SU-DHL-6 (cell line): ENCODE results near the gene PADI2.

Experiments
- H2AFZ ChIP-seq: fragments of 200-600 bp; sonication (generic); 2 replicates; pipeline ENCODE4 v1.6.1; 2014; ENCODE audit warnings: low read depth, mild to moderate bottlenecking, moderate library complexity, mixed read lengths, antibody characterized with exemption, low read length; ENCODE audit not compliant: severe bottlenecking
- H3F3A ChIP-seq: fragments of 200-600 bp; shearing (Covaris generic); 2 replicates; pipeline ENCODE4 v1.6.0; 2016; ENCODE audit warnings: antibody characterized with exemption, mild to moderate bottlenecking; ENCODE audit not compliant: insufficient read depth
- H3K27ac ChIP-seq: fragments of 200-600 bp; sonication (generic); 2 replicates; pipeline ENCODE4 v1.5.1; 2016; ENCODE audit warnings: low read depth, mild to moderate bottlenecking, low read length, moderate library complexity, mixed read lengths
- H3K27me3 ChIP-seq: fragments of 200-600 bp; sonication (generic), shearing (Covaris generic); 2 replicates; pipeline ENCODE4 v1.6.0; 2014; ENCODE audit warnings: mild to moderate bottlenecking, low read length
- H3K36me3 ChIP-seq: fragments of 200-600 bp; sonication (generic); 2 replicates; pipeline ENCODE4 v1.6.1; 2014; ENCODE audit warnings: mild to moderate bottlenecking, low read length, mixed read lengths
- H3K4me2 ChIP-seq: fragments of 300-600, 200-600 bp; shearing (Covaris generic), sonication (generic); 2 replicates; pipeline ENCODE4 v1.6.0; 2014; ENCODE audit warnings: low read length, low read depth, mild to moderate bottlenecking; ENCODE audit not compliant: poor library complexity, severe bottlenecking
- H3K4me3 ChIP-seq: fragments of 200-600 bp; sonication (generic); 2 replicates; pipeline ENCODE4 v1.5.1; 2014; ENCODE audit warnings: antibody characterized with exemption, low read length, mild to moderate bottlenecking, mixed read lengths; ENCODE audit not compliant: insufficient read depth, poor library complexity, severe bottlenecking
- H3K79me2 ChIP-seq: fragments of 200-600 bp; sonication (generic); 2 replicates; pipeline ENCODE4 v1.6.1; 2014; ENCODE audit warnings: mild to moderate bottlenecking, low read length, moderate library complexity; ENCODE audit not compliant: insufficient read depth
- H3K9ac ChIP-seq: fragments of 200-600 bp; sonication (generic); 2 replicates; pipeline ENCODE4 v1.7.0; 2014; ENCODE audit warnings: mild to moderate bottlenecking, low read length
- H3K9me2 ChIP-seq: fragments of 200-600 bp; sonication (generic); replicated peaks from 2 replicates; pipeline ENCODE4 v1.6.1; 2014; ENCODE audit warnings: low read length; ENCODE audit not compliant: insufficient read depth
- H3K9me3 ChIP-seq: fragments of 200-600 bp; sonication (generic); 2 replicates; pipeline ENCODE4 v1.6.1; 2014; ENCODE audit warnings: low read length, mixed read lengths; ENCODE audit not compliant: insufficient read depth
- H4K20me1 ChIP-seq: fragments of 200-600 bp; sonication (generic); 2 replicates; pipeline ENCODE4 v1.6.1; 2014; ENCODE audit warnings: low read depth, mild to moderate bottlenecking, antibody characterized with exemption, low read length, moderate library complexity, mixed read lengths
- EZH2phosphoT487 ChIP-seq: fragments of 200-600 bp; sonication (generic), shearing (Covaris generic); conservative IDR thresholded peaks from 2 replicates; pipeline ENCODE4 v1.6.1; 2018; ENCODE audit warnings: mild to moderate bottlenecking, antibody characterized with exemption, low read length, moderate library complexity, mixed read lengths
- TF ChIP-seq, protein P1 (sequence below): fragments of 200-600 bp; sonication (generic); IDR thresholded peaks from one replicate; pipeline ENCODE4 v1.5.1; 2017; ENCODE audit warnings: antibody characterized with exemption, mild to moderate bottlenecking, low read length, moderate library complexity; ENCODE audit not compliant: insufficient read depth, poor library complexity, severe bottlenecking

PADI2 gene

DNA sequence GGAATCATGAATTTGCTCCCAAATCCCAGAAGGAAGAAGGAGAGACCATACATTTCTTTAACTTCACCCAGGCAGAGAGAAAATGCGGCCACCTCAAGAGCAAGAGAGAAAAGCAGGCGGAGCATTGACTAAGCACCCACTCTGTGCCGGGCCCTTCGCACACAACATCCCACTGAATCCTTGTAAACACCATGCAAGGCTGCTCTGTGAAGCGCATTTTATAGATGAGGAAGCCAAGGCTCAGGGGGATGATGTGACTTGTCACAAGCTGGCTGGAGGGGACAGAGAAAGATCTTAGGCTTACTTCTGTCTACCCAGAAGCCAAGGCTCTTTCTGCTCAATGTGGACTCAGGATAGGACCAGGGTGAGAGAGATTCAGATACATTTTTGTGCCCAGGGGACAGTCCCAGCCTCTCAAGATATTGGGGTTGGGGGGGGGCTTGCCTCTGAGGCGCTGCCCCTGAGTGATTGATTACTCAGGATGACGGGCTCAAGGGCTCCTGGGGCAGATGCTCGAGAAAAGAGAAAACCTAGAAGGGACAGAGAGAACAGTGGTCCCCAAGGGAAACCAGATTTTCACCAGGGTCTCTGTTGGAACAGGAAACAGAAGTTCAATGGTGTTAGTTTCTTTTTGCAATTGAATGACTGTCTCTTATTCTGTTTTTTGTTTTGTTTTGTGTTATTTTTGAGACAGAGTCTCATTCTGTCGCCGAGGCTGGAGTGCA is 19.5 kb downstream of the PADI2 start:
- H3K9me2 ChIP-seq, result no peaks in the 10 kb centered on the region
- H3K9ac ChIP-seq, result no peak overlapping the region
- no peak overlapping the region for H2AFZ ChIP-seq
- no peaks in the 10 kb centered on the region for H3K36me3 ChIP-seq
- no peaks in the 10 kb centered on the region for H3F3A ChIP-seq
- no peaks in the 10 kb centered on the region for H3K79me2 ChIP-seq
- H3K4me2 ChIP-seq, result no peak overlapping the region
- H4K20me1 ChIP-seq, result no peaks in the 10 kb centered on the region
- no peaks in the 10 kb centered on the region for H3K27me3 ChIP-seq
- TF ChIP-seq, protein P1, sequence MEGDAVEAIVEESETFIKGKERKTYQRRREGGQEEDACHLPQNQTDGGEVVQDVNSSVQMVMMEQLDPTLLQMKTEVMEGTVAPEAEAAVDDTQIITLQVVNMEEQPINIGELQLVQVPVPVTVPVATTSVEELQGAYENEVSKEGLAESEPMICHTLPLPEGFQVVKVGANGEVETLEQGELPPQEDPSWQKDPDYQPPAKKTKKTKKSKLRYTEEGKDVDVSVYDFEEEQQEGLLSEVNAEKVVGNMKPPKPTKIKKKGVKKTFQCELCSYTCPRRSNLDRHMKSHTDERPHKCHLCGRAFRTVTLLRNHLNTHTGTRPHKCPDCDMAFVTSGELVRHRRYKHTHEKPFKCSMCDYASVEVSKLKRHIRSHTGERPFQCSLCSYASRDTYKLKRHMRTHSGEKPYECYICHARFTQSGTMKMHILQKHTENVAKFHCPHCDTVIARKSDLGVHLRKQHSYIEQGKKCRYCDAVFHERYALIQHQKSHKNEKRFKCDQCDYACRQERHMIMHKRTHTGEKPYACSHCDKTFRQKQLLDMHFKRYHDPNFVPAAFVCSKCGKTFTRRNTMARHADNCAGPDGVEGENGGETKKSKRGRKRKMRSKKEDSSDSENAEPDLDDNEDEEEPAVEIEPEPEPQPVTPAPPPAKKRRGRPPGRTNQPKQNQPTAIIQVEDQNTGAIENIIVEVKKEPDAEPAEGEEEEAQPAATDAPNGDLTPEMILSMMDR, result no peak
- TF ChIP-seq EZH2phosphoT487, result no peak
- H3K9me3 ChIP-seq, result no peaks in the 10 kb centered on the region
- H3K27ac ChIP-seq, result no peak overlapping the region
- no peak overlapping the region for H3K4me3 ChIP-seq

DNA sequence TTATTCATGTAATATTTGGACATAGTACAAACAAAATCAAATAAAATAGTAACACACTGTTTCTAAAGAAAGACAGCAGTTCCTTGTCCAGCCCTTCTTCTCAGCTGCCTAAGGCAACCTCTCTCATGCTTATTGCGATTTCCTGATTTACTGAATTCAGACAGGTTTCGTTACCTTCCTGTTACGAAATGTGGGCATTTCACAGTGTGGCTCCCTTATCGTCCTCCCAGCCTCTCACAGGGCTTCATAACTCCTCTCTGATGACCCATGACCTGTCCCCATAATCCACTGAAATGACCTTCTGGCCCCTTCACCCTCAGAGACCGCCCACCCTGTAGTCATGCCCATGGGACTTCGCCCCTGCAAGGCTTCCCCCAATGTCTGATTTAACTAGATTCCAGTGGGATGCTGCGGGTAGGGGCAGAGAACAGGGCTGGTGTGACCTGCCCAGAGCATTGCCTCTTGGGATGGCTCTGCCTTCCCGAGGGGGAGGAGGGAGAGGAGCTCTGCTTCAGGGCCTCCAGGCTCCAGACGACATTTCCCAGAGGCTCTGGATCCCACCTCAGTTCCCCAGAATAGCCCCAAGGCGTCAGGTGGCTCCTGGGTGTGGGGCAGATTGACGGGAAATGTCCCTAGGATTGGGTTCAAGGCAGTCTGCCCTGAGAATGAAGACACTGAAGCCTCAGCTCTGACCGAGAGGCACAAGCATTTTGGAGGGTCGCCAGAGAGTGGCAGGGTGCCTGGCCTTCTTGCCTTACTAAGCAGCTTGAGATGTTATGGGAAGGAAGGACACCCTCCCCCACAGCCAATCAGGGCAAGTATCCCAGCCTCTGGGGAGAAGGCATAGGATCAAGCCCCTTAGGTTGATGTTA is 20.6 kb downstream of the PADI2 start:
- Histone ChIP-seq H3F3A (no peaks in the 10 kb centered on the region), H3K4me3 (no peak overlapping the region), H3K9ac (no peak overlapping the region), H2AFZ (no peak overlapping the region), H3K9me3 (no peaks in the 10 kb centered on the region), H3K9me2 (no peaks in the 10 kb centered on the region), H3K79me2 (no peaks in the 10 kb centered on the region), H3K27me3 (no peaks in the 10 kb centered on the region), H3K4me2 (no peak overlapping the region), H3K36me3 (no peaks in the 10 kb centered on the region), H3K27ac (no peak overlapping the region), H4K20me1 (no peaks in the 10 kb centered on the region)
- TF ChIP-seq EZH2phosphoT487, result no peak
- TF ChIP-seq, protein P1, result no peak

DNA sequence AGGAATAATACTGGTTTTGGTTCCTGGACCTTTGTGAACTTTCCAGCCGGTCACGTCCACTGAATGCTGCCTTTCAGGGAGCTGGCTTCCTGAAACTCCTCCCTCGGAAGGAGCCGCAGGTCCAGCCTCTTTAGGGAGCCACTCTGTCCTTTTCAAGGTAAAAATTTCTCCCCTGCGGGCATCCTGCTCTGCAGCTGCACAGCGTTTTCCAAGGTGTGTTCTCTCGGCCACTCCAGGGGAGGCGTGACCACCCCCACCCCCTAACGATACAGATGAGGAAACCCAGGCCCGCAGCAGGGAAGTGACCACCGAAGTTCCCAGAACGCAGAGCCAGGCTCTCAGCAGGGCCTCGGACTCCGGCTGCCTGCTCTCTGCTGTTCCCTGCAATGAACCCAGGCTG is 21.5 kb downstream of the PADI2 start:
- no peak overlapping the region for H3K4me3 ChIP-seq
- no peaks in the 10 kb centered on the region for H3K27me3 ChIP-seq
- H3K4me2 ChIP-seq, result no peak overlapping the region

More for the DNA sequence above, 21.5 kb downstream of the PADI2 start:
- Histone ChIP-seq H3K27ac (no peak overlapping the region), H4K20me1 (no peaks in the 10 kb centered on the region), H3K9me2 (no peaks in the 10 kb centered on the region), H3F3A (no peaks in the 10 kb centered on the region), H2AFZ (no peak overlapping the region), H3K79me2 (no peaks in the 10 kb centered on the region), H3K9me3 (no peaks in the 10 kb centered on the region), H3K9ac (no peak overlapping the region), H3K36me3 (no peaks in the 10 kb centered on the region)
- TF ChIP-seq, protein P1, result no peak
- no peak for TF ChIP-seq EZH2phosphoT487
